NCI-H128 (cell line): Measurements from ENCODE around the gene PPP4R2.
"Not testable (repeated sequence)": the region's sequence is repeated elsewhere in the genome, so short reads cannot be mapped to it uniquely, and the experiment has no call there.

Source experiments
- DNase-seq: peaks from one replicate; lab custom pipeline; 2025; ENCODE audit not compliant: unreplicated experiment; lab: John Stamatoyannopoulos, UW

Gene PPP4R2

DNA sequence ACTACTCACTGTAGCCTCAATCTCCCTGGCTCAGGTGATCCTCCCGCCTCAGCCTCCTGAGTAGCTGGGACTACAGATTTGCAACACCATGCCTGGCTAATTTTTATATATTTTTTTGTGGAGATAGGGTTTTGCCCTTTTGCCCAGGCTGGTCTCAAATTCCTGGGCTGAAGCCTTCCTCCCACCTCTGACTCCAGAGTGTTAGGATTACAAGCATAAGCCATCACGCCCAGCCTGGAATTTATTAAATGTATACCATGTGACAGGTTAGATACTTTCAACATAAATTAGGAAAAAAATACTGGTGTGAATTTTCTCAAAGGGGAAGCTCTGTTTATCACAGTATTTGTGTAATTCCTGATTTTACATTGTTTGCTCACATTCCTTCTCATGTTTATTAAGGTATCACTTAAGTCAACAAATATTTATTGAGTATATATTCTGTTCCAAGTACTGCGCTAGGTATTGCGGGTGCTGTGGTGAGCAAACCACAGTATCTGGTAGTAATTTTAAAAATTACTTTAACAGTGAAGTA, 24.8 kb downstream of the PPP4R2 start:
- no peak for DNase-seq

DNA sequence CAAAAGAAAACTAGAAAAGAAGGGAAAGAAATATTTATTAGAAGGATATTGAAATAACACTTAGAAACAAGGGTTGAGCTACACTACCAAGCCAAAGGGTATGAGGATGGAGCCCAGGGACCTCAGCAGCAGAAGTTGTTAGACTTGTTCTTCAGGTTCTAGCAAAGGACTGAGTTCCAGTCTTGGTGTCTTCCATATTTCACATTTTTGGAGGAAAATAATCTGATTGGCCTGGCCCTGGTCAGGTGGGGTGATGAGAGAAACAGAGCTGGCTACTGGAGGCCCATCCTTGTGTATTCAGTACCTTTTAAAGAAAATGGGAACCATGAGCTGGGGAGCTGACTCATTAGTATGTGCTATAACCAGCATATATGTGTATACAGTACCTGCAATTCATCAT, 28.2 kb downstream of the PPP4R2 start:
- no peak for DNase-seq

DNA sequence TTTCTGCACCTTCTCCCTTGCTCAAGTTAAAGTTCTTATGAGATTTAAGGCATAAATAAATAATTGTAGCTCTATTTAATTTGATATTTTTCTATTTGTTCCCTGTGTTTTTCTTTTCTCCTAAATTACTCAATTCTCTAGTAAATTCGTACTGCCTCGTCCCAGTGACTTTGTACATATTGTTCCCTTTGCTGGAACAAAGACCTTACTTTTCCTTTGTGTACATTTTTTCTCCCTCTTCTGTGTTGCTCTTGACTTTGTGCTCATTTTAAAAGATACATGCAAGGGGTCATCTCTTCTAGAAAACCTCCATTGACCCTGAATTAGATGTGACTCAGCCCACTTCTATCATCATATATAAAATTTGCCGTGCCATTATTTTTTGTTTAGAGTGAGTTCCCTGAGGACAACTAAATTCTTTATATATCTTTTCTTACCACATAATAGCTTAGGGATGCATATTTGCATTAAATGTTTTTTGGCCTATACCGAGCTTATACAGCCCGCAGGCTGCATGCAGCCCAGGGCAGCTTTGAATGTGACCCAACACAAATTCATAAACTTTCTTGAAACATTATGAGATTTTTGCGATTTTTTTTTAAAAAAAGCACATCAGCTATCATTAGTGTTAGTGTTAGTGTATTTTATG, 29.6 kb downstream of the PPP4R2 start:
- DNase-seq = no peak

DNA sequence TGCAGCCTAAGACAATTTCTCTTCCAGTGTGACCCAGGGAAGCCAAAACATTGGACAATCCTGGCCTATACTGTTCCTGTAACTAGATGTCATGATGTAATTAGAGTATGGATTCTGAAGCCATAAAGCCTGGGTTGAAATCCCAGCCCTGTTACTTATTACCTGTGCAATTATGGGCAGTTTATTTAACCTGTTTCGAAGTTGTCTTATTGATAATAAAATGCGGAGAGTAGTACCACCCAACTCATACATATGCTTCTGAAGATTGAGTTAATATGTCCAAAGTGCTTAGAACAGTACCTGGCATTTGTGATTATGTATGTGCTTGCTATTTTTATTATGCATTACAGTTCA, 30.1 kb downstream of the PPP4R2 start:
- DNase-seq = no peak

DNA sequence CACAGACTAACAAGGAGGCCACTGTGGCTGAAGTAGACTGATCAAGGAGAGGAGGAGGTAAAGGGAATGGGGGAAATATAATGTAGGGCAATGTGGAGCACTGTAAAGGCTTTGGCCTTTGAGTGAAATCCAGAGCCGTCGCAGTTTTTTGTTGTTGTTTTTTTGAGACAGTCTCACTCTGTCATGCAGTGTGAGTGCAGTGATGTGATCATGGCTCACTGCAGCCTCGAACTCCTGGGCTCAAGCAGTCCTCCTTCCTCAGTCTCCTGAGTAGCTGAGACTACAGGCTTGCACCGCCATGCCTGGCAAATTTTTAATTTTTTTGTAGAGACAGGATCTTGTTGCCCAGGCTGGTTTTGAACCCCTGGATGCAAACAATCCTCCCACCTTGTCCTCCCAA, 32.2 kb downstream of the PPP4R2 start:
- no peak for DNase-seq

DNA sequence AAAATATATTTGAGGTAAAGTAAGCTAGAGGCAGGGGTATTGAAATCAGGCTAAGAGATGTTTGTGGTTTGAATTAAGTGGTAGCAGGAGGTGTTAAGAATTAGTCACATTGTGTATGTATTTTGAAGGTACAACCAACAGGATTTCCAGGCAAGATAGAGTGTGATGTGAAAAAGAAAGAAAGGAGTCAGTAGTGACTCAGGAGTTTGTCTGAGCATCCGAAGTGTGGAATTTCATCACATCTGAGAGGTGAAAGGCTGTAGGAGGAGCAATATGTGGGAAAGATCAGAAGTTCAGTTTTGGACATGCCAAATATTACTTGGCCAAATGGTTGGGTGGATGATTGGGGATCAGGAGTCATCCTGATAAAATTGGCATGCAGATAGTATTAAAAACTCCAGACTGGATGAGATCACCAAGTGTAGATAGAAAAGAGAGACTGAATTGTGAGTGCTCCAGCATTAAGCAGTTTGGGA, 32.7 kb downstream of the PPP4R2 start:
- DNase-seq = no peak

DNA sequence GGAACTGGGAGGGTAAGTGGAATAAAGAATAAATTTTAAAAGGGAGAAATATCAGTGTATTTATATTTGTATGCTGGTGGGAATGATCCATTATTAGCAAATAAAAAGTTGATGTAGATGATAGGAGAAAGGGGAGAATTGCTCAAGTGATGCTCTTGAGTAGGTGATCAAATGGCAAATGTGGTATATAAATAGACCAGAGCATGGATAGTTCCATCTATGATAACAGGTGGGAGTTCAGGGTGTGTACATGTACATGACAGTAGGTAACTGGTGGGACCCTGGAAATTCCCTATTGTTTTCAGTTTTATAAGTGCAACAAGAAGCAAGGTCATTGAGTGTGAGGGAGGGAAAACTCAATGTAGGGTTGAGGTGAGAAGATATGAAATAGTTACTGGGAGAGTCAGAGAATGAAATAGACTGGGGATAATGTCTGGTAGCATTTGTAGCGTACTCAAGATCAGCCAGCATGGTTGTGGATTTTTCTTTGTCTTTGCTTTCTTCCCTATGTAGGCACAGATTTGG, 33.5 kb downstream of the PPP4R2 start:
- DNase-seq = no peak

DNA sequence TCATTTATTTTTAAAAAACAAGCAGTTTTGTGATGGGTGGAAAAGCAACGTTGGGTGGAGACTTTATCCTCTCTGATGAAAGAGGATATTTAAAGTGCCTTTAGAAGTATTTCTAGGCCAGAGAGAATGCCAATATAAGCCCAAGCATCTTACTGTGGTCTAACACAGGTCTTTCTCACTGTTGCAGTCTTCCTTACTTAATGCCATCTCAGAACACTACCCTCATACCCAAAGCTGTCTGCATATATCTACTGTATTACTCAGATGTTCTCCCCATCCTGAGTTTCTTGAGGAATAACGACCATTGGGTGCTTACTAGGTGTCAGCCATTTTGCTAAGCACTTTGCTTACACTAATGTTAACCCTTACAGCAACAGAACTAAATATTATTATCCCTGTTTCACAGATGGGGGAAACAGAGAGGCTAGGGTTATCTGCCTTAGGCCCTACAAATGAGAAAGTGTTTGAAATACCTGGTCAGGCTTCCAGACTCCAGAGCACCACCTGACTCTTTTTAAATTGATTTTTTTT, 35.0 kb downstream of the PPP4R2 start:
- no peak for DNase-seq

DNA sequence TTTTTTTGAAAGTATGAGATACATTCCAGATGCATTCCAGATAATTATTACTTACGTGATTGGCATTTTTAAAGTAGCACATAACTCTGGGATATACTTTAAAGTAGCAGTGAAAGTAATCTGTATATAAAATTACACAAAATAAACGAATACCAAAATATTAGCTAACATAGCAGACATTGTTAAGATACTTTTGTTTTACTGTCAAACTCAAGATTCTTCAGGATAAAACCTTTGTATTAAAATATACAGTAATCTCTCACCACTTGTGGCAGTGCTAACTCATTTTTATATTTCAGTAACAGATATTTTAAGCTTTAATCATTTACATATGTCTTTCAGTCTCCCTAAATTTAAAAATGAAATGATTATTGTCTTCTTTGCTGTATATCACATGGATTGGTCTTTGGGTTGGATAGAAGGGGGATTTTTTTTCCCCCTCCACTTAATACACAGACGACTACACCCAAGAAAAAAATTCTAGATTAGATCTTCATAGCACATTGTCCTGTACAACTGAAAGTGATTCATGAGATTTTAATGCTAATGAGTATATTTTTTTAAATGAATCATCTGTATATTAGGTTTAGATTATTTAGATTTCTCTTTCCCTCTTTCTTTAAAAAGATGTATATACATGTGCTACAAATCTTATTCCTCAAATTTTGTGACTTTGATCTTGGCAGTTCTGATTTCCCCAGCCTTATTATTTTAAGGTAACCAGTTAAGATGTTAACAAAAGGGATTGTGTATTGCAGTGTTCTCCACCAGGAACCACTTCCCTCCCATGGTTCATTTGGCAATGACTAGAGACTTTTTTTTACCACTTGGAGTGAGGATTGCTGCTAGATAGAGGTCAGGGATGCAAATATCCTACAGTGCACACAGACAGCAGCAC, 40.3 kb downstream of the PPP4R2 start:
- no peak for DNase-seq

DNA sequence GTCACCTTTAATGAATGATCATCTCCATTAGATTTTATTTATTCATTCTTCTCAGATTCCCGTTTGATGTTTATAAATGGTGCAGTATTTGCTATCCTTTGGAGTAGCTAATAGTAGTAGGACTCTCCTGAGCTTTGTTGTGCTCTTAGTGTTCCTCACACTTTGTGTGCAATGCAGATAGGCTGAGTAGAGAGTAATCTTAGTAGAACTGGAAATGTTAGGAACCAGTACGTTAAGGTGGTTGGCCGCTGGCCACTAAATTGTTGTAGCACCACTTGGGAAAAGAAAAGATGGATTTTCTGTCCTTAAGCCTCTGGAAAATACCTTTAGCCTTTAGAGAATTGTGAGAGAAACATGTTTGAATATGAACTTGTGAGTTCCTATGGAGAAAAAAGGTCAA, 44.9 kb downstream of the PPP4R2 start:
- DNase-seq = no peak

DNA sequence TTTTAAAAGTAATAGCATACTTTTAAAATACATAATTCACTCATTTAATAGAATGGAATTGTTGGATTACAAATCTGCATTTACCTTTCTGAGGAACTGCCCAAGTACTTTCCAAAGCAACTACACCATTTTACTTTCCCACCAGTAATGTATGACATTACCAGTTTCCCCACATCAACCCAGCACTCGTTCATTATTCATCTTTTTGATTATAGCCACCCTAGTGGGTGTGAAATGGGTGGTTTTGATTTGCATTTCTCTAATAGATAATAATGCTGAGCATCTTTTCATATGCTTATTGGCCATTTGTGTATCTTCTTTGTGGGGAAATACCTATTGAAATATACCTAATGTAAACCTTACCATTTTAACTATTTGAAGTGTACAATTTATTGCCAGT, 46.8 kb downstream of the PPP4R2 start:
- DNase-seq = no peak

DNA sequence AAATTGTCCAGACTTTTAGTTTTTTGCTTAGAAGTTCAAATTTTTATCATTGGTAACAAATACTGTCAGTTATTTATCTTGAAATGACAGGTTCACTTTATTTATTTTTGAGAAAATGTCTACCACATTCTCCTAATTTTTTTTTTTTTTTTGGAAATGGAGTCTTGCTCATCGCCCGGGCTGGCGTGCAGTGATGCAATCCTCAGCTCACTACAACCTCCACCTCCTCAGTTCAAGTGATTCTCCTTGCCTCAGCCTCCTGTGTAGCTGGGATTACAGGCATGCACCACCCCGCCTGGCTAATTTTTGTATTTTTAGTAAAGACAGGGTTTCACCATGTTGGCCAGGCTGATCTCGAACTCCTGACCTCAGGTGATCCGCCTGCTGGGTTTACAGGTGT, 48.8 kb downstream of the PPP4R2 start:
- DNase-seq = no peak

DNA sequence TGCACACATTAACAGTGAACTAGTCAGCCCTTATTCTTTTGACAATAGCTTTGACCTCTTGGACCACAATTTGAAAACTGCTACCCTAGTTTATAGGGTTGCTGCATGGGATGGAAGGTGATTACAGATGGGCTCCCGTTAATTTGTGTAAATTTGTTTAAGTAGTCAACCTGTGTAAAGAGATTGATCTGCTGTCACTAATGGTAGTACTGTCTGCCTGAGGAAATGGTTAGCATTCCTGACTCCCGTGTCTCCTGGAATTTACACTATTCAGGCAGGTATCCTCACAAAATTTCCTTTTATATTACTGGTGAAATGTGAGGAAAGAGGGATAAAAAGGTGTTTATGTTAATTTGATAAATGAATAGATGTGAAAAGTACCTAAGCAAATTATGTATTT, 49.6 kb downstream of the PPP4R2 start:
- no peak for DNase-seq

DNA sequence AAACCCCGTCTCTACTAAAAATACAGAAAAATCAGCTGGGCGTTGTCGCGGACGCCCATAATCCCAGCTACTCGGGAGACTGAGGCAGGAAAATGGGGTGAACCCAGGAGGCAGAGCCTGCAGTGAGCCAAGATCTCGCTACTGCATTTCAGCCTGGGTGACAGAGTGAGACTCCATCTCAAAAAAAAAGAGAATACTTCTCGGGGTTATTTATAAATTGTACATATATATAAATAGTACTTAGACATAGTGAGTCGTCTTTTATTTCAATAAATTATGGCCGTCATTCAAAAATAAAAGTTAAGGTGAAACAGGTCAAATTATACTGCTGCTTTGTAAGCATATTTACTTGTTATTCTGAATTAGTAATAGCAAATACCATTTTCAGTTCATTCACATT, 52.7 kb downstream of the PPP4R2 start:
- DNase-seq = no peak

DNA sequence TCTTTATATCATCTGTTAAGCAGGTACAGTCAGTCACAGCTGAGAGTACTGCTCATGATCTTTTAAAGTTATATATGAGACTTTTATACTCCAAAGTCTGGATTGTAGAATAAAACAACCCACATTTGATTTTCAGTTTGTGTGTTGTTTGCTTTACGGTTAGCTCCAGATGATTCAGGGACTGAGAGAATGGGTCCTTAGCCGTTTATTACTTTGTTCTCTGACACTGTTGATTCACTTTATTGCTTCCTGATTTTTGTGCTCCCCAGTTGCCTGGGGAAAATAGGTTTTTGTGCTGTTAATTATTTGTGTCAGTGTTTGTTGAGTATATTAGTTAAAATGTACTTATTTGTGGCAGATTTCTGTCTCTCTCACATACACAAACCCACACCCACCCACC, 56.2 kb downstream of the PPP4R2 start:
- no peak for DNase-seq

DNA sequence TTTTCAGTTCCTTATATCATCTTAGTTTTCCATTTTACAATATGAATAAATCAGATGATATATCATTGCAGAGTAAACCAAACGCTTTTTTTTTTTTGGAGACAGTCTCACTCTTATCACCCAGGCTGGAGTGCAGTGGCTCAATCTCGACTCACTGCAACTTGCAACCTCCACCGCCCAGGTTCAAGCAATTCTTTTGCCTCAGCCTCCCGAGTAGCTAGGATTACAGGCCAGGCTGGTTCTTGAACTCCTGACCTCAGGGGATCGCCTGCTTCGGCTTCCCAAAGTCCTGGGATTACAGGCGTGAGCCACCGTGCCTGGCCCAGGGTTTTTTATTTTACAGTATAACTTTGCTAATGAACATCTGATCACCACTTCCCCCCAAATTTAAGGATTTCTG, 59.0 kb downstream of the PPP4R2 start:
- DNase-seq = no peak

DNA sequence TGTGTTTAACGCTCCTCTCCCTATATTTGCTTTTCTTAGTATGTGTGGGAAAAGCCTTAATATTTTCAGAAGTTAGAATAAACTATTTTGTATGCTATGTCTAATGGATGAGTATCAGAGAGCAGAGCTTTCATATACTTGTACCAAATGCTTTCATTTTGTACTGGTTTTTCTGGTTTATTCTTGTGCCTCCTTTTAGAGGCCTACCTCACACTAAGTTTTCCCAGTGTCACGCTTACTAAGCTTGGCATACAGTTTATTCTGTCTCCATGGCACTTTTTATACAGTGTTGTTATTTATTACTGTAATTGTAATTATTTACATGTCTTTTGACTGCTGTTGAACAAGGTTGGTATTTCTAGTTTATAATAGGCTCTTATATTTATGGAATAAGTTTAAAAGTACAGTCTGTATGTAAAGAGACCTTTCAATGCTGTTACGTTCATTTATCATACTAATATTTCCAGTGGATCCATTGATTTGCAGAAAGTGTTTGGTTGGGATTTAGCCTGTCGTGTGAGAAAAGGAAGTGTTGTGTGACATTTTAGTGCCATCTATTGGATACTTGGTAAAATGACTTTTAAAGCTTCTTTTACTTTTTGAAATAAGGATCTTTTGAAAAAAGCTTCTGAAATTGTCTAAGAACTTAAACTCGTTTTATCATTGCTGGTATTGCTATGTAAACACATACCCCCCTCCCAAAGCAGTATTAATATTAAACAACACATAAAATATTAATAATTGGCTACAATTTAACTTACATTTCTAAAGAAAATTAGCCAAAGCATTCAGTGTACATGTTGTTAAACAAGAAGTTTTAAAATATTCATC, 59.6 kb downstream of the PPP4R2 start:
- no peak for DNase-seq

DNA sequence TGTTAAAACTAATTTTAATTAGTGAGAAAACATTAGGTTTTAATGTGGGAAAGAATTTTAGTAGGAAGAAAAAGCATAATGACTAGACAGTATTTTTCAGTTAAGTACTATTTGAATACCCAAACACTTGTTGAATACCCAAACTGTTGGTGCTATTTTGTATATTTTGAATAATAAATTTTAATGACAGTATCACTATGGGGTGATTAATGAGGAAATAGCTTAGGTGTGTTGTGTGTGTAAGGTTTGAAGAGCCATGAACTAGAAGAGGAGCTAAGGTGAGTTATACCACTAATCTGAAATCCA, 60.2 kb downstream of the PPP4R2 start:
- no peak for DNase-seq

DNA sequence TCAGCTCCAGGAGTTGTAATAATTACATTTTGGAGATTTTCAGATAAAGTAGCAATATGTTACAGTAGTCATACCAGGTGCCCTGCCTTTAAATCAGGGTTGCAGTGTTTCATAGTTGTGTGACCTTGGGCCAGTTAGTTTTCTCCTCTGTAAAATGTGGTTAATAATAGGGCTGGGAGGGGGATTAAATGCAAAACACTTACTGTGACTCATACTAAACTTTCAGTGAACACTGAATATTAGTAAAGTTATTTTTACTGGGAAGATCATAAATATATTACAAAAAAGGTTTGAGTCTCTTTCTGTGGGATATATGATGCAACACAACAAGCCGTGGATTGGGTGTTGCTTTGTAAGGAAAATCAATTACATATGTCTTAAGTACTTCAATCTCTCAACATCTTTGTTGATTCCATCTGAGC, 63.7 kb downstream of the PPP4R2 start:
- DNase-seq = no peak

DNA sequence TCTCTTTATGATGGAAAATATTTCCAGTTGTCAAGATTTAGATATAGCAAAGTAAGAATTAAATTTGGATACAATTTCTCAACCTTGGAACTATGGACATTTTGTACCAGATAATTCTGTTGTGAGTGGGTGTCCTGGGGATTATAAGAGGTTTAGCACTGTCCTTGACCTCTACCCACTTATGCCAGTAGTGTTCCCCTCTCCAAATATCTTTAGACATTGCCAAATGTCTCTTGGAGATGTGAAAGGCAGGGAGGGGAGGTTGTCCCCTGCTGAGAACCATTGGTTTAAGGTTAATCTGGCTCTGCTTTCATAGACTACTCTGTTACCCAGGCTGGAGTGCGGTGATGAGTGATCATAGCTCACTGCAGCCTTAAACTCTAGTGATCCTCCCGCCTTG, 64.8 kb downstream of the PPP4R2 start, which contains the start of gene EBLN2:
Gene EBLN2, plus strand, starts transcription at position 244 of the 400 bp plus-strand sequence. CDS start 423 bp downstream, outside the sequence.
- no peak for DNase-seq

DNA sequence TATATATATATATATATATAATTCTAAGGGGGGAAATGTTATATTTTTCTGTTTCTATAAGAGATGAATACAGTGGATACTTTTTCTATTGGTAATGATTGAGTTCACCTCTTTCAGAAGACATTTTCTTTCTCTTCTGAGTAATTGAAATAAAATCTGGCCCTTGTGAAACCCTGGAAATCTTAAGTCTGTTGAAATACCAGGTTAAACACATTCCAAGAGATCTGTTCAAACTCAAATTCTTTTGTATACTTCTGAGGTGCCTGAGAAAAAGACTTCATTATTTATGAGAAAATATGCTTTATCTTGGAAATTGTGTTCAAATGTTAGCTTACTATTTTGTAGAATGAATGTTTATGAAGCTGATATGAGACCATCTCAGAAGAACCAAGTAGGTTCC, 69.6 kb downstream of the PPP4R2 start:
- DNase-seq = not testable (repeated sequence)
